IMR-90 (cell line): ENCODE measurements around the gene PEX11G. TPM values are rescaled to one million over a fixed set of nuclear protein-coding genes. Genes with fewer than 3 reads are reported as not detected.

Experiments
- ATAC-seq: fragments of 200-7000 bp; cut with Tn5 transposase; 2 replicates; pipeline ENCODE4 v1.9.1; 2020; ENCODE audit warnings: low read depth, mild to moderate bottlenecking, moderate library complexity
- BruUV-seq: library from RNA; stranded (reverse); fragments of 400-500 nt; replicated peaks from 2 replicates; lab custom pipeline; 2021; lab: Mats Ljungman, UMichigan
- CTCF ChIA-PET: fragments of 300-600 bp; formaldehyde crosslinking; extraction: SDS; loops from one replicate; lab custom pipeline; 2021; ENCODE audit warnings: antibody characterized with exemption; lab: Yijun Ruan, JAX
- POLR2A ChIA-PET: fragments of 300-600 bp; sonication (Branson Sonifier 250); formaldehyde crosslinking; loops from one replicate; lab custom pipeline; 2022; ENCODE audit warnings: antibody characterized with exemption; ENCODE audit not compliant: unreplicated experiment; lab: Charles Lee
- DNase-seq: peaks from one replicate; pipeline ENCODE4 v3.0.0; 2013
- H2AFZ ChIP-seq: replicated peaks from 2 replicates; pipeline ENCODE3; 2013; ENCODE audit warnings: low read length, mild to moderate bottlenecking; ENCODE audit not compliant: poor library complexity
- H2AK5ac ChIP-seq: 2 replicates; pipeline ENCODE4 v1.6.1; 2013; ENCODE audit warnings: low read depth, low read length, inconsistent platforms
- H2AK9ac ChIP-seq: replicated peaks from 2 replicates; pipeline ENCODE3; 2013; ENCODE audit warnings: mild to moderate bottlenecking, low read depth, low read length, moderate library complexity; ENCODE audit not compliant: poor library complexity
- H2BK120ac ChIP-seq: 2 replicates; pipeline ENCODE4 v1.6.1; 2013; ENCODE audit warnings: low read depth, low read length, inconsistent platforms
- H2BK15ac ChIP-seq: 3 replicates; pipeline ENCODE4 v1.6.1; 2013; ENCODE audit warnings: low read depth, low read length, inconsistent platforms
- H2BK20ac ChIP-seq: 2 replicates; pipeline ENCODE4 v1.6.1; 2013; ENCODE audit warnings: low read depth, mild to moderate bottlenecking, inconsistent platforms, low read length, moderate library complexity
- H2BK5ac ChIP-seq: 2 replicates; pipeline ENCODE4 v1.6.1; 2013; ENCODE audit warnings: mild to moderate bottlenecking, low read depth, low read length, inconsistent platforms; ENCODE audit not compliant: poor library complexity, severe bottlenecking
- H3K14ac ChIP-seq: replicated peaks from 2 replicates; pipeline ENCODE4 v1.6.1; 2013; ENCODE audit warnings: low read depth, low read length, inconsistent platforms
- H3K18ac ChIP-seq: 2 replicates; pipeline ENCODE4 v1.6.1; 2013; ENCODE audit warnings: low read depth, low read length, control low read depth
- H3K23ac ChIP-seq: 2 replicates; pipeline ENCODE4 v1.6.1; 2013; ENCODE audit warnings: low read depth, low read length, inconsistent platforms
- H3K27ac ChIP-seq: 2 replicates; pipeline ENCODE4 v1.5.1; 2013; ENCODE audit warnings: mild to moderate bottlenecking, control low read depth, low read length; ENCODE audit not compliant: insufficient read depth
- H3K27me3 ChIP-seq: 2 replicates; pipeline ENCODE4 v1.6.1; 2013; ENCODE audit warnings: low read length; ENCODE audit not compliant: control insufficient read depth, insufficient read depth
- H3K36me3 ChIP-seq: 2 replicates; pipeline ENCODE4 v1.6.1; 2013; ENCODE audit warnings: low read length, mixed read lengths; ENCODE audit not compliant: control insufficient read depth, insufficient read depth
- H3K4ac ChIP-seq: 2 replicates; pipeline ENCODE4 v1.6.1; 2013; ENCODE audit warnings: low read depth, low read length, inconsistent platforms
- H3K4me1 ChIP-seq: 2 replicates; pipeline ENCODE4 v1.6.1; 2013; ENCODE audit warnings: low read length, mixed read lengths; ENCODE audit not compliant: control insufficient read depth, insufficient read depth
- H3K4me2 ChIP-seq: 2 replicates; pipeline ENCODE4 v1.6.1; 2013; ENCODE audit warnings: low read depth, mild to moderate bottlenecking, control low read depth, low read length, moderate library complexity
- H3K4me3 ChIP-seq: 2 replicates; pipeline ENCODE4 v1.5.1; 2013; ENCODE audit warnings: low read depth, mild to moderate bottlenecking, control low read depth, low read length, moderate library complexity; ENCODE audit not compliant: insufficient read depth
- H3K56ac ChIP-seq: 2 replicates; pipeline ENCODE4 v1.6.1; 2013; ENCODE audit warnings: low read length, inconsistent platforms; ENCODE audit not compliant: insufficient read depth; ENCODE audit errors: extremely low read depth
- H3K79me1 ChIP-seq, 2 experiments: 2 replicates each; pipeline ENCODE4 v1.6.1; 2013; ENCODE audit warnings: low read length in 2 of 2, inconsistent platforms in 1 of 2, low read depth in 1 of 2
- H3K9ac ChIP-seq: 2 replicates; pipeline ENCODE4 v1.6.1; 2013; ENCODE audit warnings: low read depth, low read length, control low read depth
- H3K9me1 ChIP-seq: 2 replicates; pipeline ENCODE4 v1.6.1; 2013; ENCODE audit warnings: low read length, inconsistent platforms; ENCODE audit not compliant: insufficient read depth
- H3K9me3 ChIP-seq: 2 replicates; pipeline ENCODE4 v1.6.1; 2013; ENCODE audit warnings: low read length; ENCODE audit not compliant: control insufficient read depth, insufficient read depth
- H4K20me1 ChIP-seq: 2 replicates; pipeline ENCODE4 v1.6.1; 2013; ENCODE audit warnings: low read length, inconsistent platforms; ENCODE audit not compliant: insufficient read depth
- H4K5ac ChIP-seq: 2 replicates; pipeline ENCODE4 v1.6.1; 2013; ENCODE audit warnings: mild to moderate bottlenecking, low read depth, low read length, control low read depth
- H4K8ac ChIP-seq, 2 experiments: 2 replicates each; pipeline ENCODE4 v1.6.1; 2013; ENCODE audit warnings: low read depth in 2 of 2, low read length in 2 of 2, control low read depth in 1 of 2, inconsistent platforms in 1 of 2
- H4K91ac ChIP-seq: 2 replicates; pipeline ENCODE4 v1.6.1; 2013; ENCODE audit warnings: low read depth, low read length, inconsistent platforms; ENCODE audit not compliant: insufficient read depth
- MAZ ChIP-seq: IDR thresholded peaks from 2 replicates; pipeline ENCODE4 v1.6.1; 2012; ENCODE audit warnings: low read depth, mild to moderate bottlenecking, low read length, improper control_type of control experiment, moderate library complexity, borderline replicate concordance
- MXI1 ChIP-seq: IDR thresholded peaks from 2 replicates; pipeline ENCODE4 v1.6.1; 2012; ENCODE audit warnings: low read depth, mild to moderate bottlenecking, low read length, moderate library complexity, borderline replicate concordance
- WGBS, 2 experiments: methylation state at CpG; one replicate each; pipeline versions ENCODE4 v1.1.5 to v1.1.7; 2013; ENCODE audit warnings: missing lambda C conversion rate in 2 of 2; ENCODE audit not compliant: insufficient read length in 1 of 2; ENCODE audit errors: extremely low coverage in 2 of 2; 5-methylcytosine and 5-hydroxymethylcytosine counted together
- dilution Hi-C: fragments of 300-500 bp; cut with HindIII; formaldehyde crosslinking; loops from one replicate; pipeline ENCODE4 v1.14.3; 2018; ENCODE audit warnings: low sequenced_read_pairs; ENCODE audit not compliant: unreplicated experiment
- in situ Hi-C: fragments of 300-500 bp; cut with MboI; formaldehyde crosslinking; loops from 3 replicates; pipeline ENCODE4 v1.14.3; 2019; ENCODE audit warnings: low sequenced_read_pairs, inconsistent platforms, mixed read lengths
- intact Hi-C: fragments of 100-400 bp; cut with micrococcal nuclease; formaldehyde crosslinking; loops from 2 replicates; pipeline ENCODE4 v1.10.0; 2022
- polyA plus RNA-seq, 3 experiments: library from polyadenylated mRNA; depleted of rRNA; stranded (reverse); fragments of >200 nt; gene quantifications; 2 replicates each; pipeline ENCODE4 v1.2.3, GENCODE V29; 2012; ENCODE audit warnings: low replicate concordance in 1 of 3
- total RNA-seq: library from RNA; depleted of rRNA; stranded (reverse); fragments of >200 nt; gene quantifications from 2 replicates; pipeline ENCODE4 v1.2.3, GENCODE V29; 2012

PEX11G gene
- total and polyA plus RNA-seq, 2 of the 4 experiments (the other 2 are of a cell fraction) = 0.72 to 1.7 TPM

- no peak overlapping the region for H3K14ac ChIP-seq
- H3K9ac ChIP-seq = no peak overlapping the region
- H2BK20ac ChIP-seq = no peak overlapping the region
- H2AFZ ChIP-seq = no peak overlapping the region
- H3K4me3 ChIP-seq = no peak overlapping the region
- H3K4me2 ChIP-seq = no peak overlapping the region
- ATAC-seq (no peak), DNase-seq (no peak)
- no peak overlapping the region for H4K8ac ChIP-seq
- no peaks in the 10 kb centered on the region for H3K9me3 ChIP-seq
- in situ Hi-C loops (no loop called here), intact Hi-C loops (no loop called here), dilution Hi-C loops (no loop called here)
- no peak overlapping the region for H2BK5ac ChIP-seq
- no peak overlapping the region for H3K56ac ChIP-seq
- no peaks in the 10 kb centered on the region for H3K27me3 ChIP-seq
- no TSS peak for BruUV-seq
- no peak overlapping the region for H4K5ac ChIP-seq
- H2AK5ac ChIP-seq = no peak overlapping the region
- no peak overlapping the region for H2BK120ac ChIP-seq
- H3K9me1 ChIP-seq = no peaks in the 10 kb centered on the region
- no peak overlapping the region for H2BK15ac ChIP-seq
- H3K79me1 ChIP-seq = peaks cover 3 to 7% of the 10 kb centered on the region in 2 experiments; a peak in 2 of 4 replicates
- peaks cover 38% of the 10 kb centered on the region for H3K36me3 ChIP-seq
- CTCF ChIA-PET = no interaction called here
- H2AK9ac ChIP-seq = no peak overlapping the region
- no peak overlapping the region for H3K23ac ChIP-seq
- H4K91ac ChIP-seq = no peak overlapping the region
- H3K4me1 ChIP-seq = no peaks in the 10 kb centered on the region
- no peak overlapping the region for H3K18ac ChIP-seq
- no peak overlapping the region for H3K4ac ChIP-seq
- no peak overlapping the region for H3K27ac ChIP-seq
- no peaks in the 10 kb centered on the region; the same call in 1 of the 2 replicates for H4K20me1 ChIP-seq
- 95% methylated on average over 28 of the region's 43 CpGs; no CpG with 5 or more reads in 1 of the 2 experiments for WGBS, 2 experiments
- POLR2A ChIA-PET = no interaction called here
- TF ChIP-seq MXI1 (no peak), MAZ (no peak)
These were observed 48.5 kb downstream of the PEX11G start for GRCh38 chr19:7440188-7440975.
